ENCODE measurements around the gene GPR153.

DNA sequence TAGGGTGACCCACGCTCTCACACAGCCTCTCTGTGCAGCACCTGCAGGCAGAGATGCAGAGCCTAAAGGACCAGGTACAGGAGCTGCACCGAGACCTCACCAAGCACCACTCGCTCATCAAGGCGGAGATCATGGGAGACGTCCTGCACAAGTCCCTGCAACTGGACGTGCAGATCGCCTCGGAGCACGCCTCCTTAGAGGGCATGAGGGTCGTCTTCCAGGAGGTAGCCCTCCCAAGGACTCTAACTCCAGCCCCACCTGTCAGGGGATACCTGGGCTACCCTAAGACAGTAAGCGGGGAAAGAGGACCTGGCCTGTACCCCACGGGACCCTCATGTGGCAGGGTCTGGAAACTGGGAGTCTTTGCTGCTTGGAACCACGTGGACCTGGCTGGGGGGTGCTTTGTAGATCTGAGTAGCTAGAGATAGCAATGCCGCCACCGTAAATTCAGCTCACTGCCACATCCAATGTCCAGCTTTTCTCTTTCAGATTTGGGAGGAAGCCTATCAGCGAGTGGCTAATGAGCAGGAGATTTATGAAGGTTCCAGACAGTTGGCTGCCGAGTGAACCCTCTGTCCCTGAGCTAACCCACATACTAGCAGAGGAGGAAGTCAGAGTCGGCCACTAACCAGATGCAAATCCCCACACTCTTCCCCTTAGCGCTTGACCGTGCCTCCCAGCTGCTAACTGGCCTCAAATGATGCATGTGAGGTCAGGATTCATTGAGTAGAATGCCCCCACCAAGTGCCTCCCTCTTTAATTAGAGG lies 48.5 kb downstream of the GPR153 start:
- TF ChIP-seq, protein P1, sequence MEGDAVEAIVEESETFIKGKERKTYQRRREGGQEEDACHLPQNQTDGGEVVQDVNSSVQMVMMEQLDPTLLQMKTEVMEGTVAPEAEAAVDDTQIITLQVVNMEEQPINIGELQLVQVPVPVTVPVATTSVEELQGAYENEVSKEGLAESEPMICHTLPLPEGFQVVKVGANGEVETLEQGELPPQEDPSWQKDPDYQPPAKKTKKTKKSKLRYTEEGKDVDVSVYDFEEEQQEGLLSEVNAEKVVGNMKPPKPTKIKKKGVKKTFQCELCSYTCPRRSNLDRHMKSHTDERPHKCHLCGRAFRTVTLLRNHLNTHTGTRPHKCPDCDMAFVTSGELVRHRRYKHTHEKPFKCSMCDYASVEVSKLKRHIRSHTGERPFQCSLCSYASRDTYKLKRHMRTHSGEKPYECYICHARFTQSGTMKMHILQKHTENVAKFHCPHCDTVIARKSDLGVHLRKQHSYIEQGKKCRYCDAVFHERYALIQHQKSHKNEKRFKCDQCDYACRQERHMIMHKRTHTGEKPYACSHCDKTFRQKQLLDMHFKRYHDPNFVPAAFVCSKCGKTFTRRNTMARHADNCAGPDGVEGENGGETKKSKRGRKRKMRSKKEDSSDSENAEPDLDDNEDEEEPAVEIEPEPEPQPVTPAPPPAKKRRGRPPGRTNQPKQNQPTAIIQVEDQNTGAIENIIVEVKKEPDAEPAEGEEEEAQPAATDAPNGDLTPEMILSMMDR (IDR thresholded peaks at IDR 0.05): no peak
- TF ChIP-seq POLR2A (IDR thresholded peaks at IDR 0.05): no peak
